ENCODE data around the gene ADCK1. TPM values are rescaled to one million over a fixed set of nuclear protein-coding genes. Genes with fewer than 3 reads are reported as not detected.

The ADCK1 gene
- total RNA-seq, 1 donor from 2014 or later, result 4.5 TPM

DNA sequence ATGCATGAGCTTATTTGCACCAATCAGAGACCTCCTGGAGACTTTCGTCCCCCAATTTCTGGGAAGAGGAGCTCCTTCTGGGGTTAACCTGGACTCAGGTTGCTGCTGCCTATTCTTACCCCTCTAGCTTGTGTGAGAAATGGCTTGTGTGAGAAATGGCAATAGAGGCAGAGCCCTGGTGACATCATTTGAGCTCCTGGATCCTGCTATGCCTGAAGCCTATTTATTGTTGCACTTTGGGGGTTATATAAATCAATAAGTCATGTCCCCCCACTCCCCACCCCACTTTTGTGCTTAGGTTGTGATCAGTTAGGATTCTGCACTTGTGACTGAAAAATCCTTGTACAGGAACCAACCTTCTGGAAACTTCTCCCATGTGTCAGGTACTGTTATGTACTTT lies 167.2 kb downstream of the ADCK1 start:
- Histone ChIP-seq H3K36me3 (ENCODE audit: control insufficient read depth, insufficient read depth, low read length) (no peaks in the 10 kb centered on the region), H3K4me3 (ENCODE audit: low read depth, low read length) (no peak overlapping the region), H3K27me3 (ENCODE audit: control insufficient read depth, insufficient read depth, low read length) (no peaks in the 10 kb centered on the region)
- TF ChIP-seq, protein P1, sequence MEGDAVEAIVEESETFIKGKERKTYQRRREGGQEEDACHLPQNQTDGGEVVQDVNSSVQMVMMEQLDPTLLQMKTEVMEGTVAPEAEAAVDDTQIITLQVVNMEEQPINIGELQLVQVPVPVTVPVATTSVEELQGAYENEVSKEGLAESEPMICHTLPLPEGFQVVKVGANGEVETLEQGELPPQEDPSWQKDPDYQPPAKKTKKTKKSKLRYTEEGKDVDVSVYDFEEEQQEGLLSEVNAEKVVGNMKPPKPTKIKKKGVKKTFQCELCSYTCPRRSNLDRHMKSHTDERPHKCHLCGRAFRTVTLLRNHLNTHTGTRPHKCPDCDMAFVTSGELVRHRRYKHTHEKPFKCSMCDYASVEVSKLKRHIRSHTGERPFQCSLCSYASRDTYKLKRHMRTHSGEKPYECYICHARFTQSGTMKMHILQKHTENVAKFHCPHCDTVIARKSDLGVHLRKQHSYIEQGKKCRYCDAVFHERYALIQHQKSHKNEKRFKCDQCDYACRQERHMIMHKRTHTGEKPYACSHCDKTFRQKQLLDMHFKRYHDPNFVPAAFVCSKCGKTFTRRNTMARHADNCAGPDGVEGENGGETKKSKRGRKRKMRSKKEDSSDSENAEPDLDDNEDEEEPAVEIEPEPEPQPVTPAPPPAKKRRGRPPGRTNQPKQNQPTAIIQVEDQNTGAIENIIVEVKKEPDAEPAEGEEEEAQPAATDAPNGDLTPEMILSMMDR (IDR thresholded peaks at IDR 0.05; ENCODE audit: insufficient read depth, low read length, severe bottlenecking), result no peak
- FAIRE-seq, result no peak
- DNase-seq (ENCODE audit: low read depth), result no peak

DNA sequence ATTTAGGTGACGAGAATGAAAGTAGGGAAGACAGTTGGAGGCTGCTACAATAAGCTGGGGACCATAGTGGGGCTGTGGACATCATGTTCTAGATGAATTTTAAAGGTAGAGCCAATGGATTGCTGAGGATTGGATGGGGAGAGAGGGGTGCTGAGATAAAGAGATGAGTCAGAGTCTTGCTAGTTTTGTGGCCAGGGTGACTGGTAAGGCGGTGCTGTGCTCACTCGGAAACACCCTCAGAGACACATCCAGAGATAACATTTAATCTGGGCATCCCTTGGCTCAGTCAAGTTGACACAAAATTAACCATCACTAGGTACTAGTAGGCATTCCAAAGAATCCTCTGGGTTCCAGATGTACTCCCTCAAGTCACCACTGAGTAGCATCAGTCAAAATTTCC lies 170.7 kb downstream of the ADCK1 start:
- DNase-seq (ENCODE audit: low read depth), result peak; percentile 25

DNA sequence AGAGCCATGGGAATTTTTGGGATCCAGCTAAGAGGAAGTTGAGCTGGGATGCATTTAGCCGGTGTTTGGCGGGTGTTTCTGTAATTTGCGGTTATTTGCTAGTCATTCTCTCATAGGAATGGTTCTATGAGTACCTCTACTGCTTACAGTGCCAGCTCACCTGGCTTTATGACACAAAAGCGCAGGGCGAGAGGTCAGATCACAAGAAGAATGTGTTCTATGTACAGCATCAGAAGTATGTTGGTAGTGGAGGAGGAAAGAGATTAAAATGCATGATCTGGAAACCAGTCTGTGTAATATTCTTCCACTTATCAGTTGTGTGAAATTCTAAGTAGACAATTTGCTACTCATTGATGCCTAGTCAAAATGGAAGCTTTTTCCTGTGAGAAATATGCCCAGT lies 173.3 kb downstream of the ADCK1 start:
- TF ChIP-seq, protein P1 (IDR thresholded peaks at IDR 0.05; ENCODE audit: insufficient read depth, low read length, severe bottlenecking), result no peak
- no peak overlapping the region for H3K4me3 ChIP-seq (ENCODE audit: low read depth, low read length)
- no peak for DNase-seq (ENCODE audit: low read depth)
- H3K36me3 ChIP-seq (ENCODE audit: control insufficient read depth, insufficient read depth, low read length), result no peaks in the 10 kb centered on the region
- no peaks in the 10 kb centered on the region for H3K27me3 ChIP-seq (ENCODE audit: control insufficient read depth, insufficient read depth, low read length)
- no peak for FAIRE-seq

More for the DNA sequence above, 170.7 kb downstream of the ADCK1 start:
- FAIRE-seq, result no peak
- Histone ChIP-seq H3K36me3 (ENCODE audit: control insufficient read depth, insufficient read depth, low read length) (no peaks in the 10 kb centered on the region), H3K27me3 (ENCODE audit: control insufficient read depth, insufficient read depth, low read length) (no peaks in the 10 kb centered on the region), H3K4me3 (ENCODE audit: low read depth, low read length) (no peak overlapping the region)
- TF ChIP-seq, protein P1 (IDR thresholded peaks at IDR 0.05; ENCODE audit: insufficient read depth, low read length, severe bottlenecking), result no peak

DNA sequence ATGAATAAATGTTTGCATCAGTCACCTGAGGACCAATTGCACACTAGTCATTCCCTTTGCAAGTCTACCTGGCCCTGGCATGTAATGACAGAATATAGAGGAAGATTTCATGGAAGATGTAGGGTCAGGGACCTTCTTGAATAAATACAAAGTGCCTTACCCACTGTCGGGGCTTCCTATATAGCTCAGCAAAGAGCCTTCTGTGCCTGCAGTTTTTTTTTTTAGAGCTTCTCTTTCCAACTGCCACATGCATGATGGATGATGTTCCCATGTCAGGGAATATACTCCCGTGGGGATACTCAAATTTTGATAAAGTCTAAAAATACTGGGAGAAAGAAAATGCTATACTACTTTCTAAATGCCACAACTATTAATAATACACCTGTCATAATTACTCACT lies 176.7 kb downstream of the ADCK1 start:
- Histone ChIP-seq H3K27me3 (ENCODE audit: control insufficient read depth, insufficient read depth, low read length) (no peaks in the 10 kb centered on the region), H3K36me3 (ENCODE audit: control insufficient read depth, insufficient read depth, low read length) (no peaks in the 10 kb centered on the region), H3K4me3 (ENCODE audit: low read depth, low read length) (no peak overlapping the region)
- TF ChIP-seq, protein P1 (IDR thresholded peaks at IDR 0.05; ENCODE audit: insufficient read depth, low read length, severe bottlenecking), result no peak
- DNase-seq (ENCODE audit: low read depth) (no peak), FAIRE-seq (no peak)

DNA sequence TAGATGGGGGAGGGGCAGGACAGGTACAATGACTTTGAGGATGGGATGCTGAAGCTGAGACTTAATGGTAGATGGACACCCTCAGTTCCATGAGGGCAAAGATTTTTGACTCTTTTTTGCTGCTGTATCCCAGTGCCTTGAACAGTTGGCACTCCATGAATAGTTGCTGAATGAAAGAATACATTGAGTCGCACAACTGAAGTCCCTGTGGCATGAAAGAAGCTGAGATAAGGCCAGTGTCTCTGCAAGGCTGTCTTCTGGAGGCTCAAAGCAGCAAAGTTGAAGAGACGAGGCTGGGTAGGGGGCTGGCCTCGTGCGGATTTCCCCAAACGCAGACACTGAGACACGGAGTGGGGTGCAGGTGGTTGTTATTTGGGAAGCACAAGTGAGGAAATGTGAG lies 179.3 kb downstream of the ADCK1 start:
- FAIRE-seq, result no peak

More for the DNA sequence above, 179.3 kb downstream of the ADCK1 start:
- Histone ChIP-seq H3K27me3 (ENCODE audit: control insufficient read depth, insufficient read depth, low read length) (no peaks in the 10 kb centered on the region), H3K4me3 (ENCODE audit: low read depth, low read length) (no peak overlapping the region), H3K36me3 (ENCODE audit: control insufficient read depth, insufficient read depth, low read length) (no peaks in the 10 kb centered on the region)
- TF ChIP-seq, protein P1 (IDR thresholded peaks at IDR 0.05; ENCODE audit: insufficient read depth, low read length, severe bottlenecking), result no peak
- DNase-seq (ENCODE audit: low read depth), result no peak

Data from bronchial epithelial cell (primary cell).